DOHH2 (cell line): ENCODE results near the gene CHRNA5.

Experiments
- EZH2phosphoT487 ChIP-seq: fragments of 200-600 bp; sonication (generic); IDR thresholded peaks from 2 replicates; pipeline ENCODE4 v1.6.1; 2017; ENCODE audit warnings: borderline replicate concordance, mild to moderate bottlenecking, antibody characterized with exemption, low read length, moderate library complexity, mixed read lengths
- TF ChIP-seq, protein P1 (sequence below): fragments of 200-600 bp; sonication (generic); IDR thresholded peaks from one replicate; pipeline ENCODE4 v1.5.1; 2014; ENCODE audit warnings: antibody characterized with exemption, mild to moderate bottlenecking, low read depth, low read length; ENCODE audit not compliant: poor library complexity, severe bottlenecking

DNA sequence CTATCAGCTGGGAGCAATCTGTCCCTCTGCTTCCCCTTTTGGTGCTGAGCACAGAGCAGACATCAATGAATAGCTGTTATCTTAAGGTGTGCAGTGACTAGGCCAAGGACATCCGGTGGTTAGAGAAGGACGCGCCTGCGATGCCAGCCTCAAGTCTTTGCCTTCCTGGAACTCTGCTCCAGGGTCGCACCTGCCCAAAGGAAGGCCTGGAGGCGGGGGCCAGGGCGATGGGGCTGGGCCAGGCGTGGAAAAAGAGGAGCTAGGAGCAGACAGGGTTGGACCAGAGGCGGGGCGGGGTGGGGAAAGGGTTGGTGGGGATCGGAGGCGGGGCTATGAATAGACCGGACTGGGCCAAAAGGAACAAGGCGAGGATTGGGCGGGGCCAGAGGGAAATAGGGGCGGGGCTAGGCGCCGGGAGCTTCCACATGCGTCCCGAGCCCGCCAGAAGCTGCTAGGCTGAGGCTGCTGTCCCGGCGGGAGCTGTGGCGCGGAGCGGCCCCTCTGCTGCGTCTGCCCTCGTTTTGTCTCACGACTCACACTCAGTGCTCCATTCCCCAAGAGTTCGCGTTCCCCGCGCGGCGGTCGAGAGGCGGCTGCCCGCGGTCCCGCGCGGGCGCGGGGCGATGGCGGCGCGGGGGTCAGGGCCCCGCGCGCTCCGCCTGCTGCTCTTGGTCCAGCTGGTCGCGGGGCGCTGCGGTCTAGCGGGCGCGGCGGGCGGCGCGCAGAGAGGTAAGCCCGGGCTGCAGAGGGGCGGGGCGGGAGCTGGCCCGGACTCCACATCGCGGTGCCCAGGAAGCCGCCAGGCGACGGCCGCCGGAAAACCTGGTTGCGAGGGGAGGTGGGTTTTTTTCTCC lies at the start of gene CHRNA5:
- TF ChIP-seq, protein P1, sequence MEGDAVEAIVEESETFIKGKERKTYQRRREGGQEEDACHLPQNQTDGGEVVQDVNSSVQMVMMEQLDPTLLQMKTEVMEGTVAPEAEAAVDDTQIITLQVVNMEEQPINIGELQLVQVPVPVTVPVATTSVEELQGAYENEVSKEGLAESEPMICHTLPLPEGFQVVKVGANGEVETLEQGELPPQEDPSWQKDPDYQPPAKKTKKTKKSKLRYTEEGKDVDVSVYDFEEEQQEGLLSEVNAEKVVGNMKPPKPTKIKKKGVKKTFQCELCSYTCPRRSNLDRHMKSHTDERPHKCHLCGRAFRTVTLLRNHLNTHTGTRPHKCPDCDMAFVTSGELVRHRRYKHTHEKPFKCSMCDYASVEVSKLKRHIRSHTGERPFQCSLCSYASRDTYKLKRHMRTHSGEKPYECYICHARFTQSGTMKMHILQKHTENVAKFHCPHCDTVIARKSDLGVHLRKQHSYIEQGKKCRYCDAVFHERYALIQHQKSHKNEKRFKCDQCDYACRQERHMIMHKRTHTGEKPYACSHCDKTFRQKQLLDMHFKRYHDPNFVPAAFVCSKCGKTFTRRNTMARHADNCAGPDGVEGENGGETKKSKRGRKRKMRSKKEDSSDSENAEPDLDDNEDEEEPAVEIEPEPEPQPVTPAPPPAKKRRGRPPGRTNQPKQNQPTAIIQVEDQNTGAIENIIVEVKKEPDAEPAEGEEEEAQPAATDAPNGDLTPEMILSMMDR: no peak
- TF ChIP-seq EZH2phosphoT487: no peak
